T1000 (cell line): ENCODE measurements around the gene VAMP7.
"Not testable (repeated sequence)": the region's sequence is repeated elsewhere in the genome, so short reads cannot be mapped to it uniquely, and the experiment has no call there.

Experiments
- DNase-seq: peaks from one replicate; lab custom pipeline; 2025; ENCODE audit warnings: mixed read lengths; lab: John Stamatoyannopoulos, UW

Gene VAMP7

GRCh38 chrX:155907661-155908060 is 26.5 kb downstream of the VAMP7 start:
- not testable (repeated sequence) for DNase-seq

- no peak for DNase-seq
Measured at GRCh38 chrX:155923200-155923599, 42.1 kb downstream of the VAMP7 start.

GRCh38 chrX:155930852-155931618 is 49.9 kb downstream of the VAMP7 start:
- not testable (repeated sequence) for DNase-seq

- DNase-seq = no peak
Measured at GRCh38 chrX:155938132-155938531, 57.0 kb downstream of the VAMP7 start.

- no peak for DNase-seq
Measured at GRCh38 chrX:155949098-155949497, 68.0 kb downstream of the VAMP7 start.

GRCh38 chrX:155951237-155951789 is 70.2 kb downstream of the VAMP7 start:
- DNase-seq = no peak

- no peak for DNase-seq
Measured at GRCh38 chrX:155953055-155953454, 71.9 kb downstream of the VAMP7 start.

GRCh38 chrX:155954793-155955192 is 73.6 kb downstream of the VAMP7 start:
- no peak for DNase-seq

- DNase-seq = no peak
Measured at GRCh38 chrX:155956099-155956498, 75.0 kb downstream of the VAMP7 start.

GRCh38 chrX:155956649-155957048 is 75.5 kb downstream of the VAMP7 start:
- no peak for DNase-seq

- no peak for DNase-seq
Measured at GRCh38 chrX:155957843-155958242, 76.7 kb downstream of the VAMP7 start.

GRCh38 chrX:155959018-155959587 is 78.0 kb downstream of the VAMP7 start:
- DNase-seq = no peak

GRCh38 chrX:155962906-155963305 is 81.8 kb downstream of the VAMP7 start:
- no peak for DNase-seq

GRCh38 chrX:155966876-155967275 is 85.7 kb downstream of the VAMP7 start:
- no peak for DNase-seq

- DNase-seq = no peak
Measured at GRCh38 chrX:155967653-155968325, 86.6 kb downstream of the VAMP7 start.

GRCh38 chrX:155968326-155968661 is 87.1 kb downstream of the VAMP7 start:
- no peak for DNase-seq

GRCh38 chrX:155968791-155969190 is 87.6 kb downstream of the VAMP7 start:
- DNase-seq = no peak

GRCh38 chrX:155971658-155972057 is 90.5 kb downstream of the VAMP7 start:
- not testable (repeated sequence) for DNase-seq

GRCh38 chrX:155972241-155972640 is 91.1 kb downstream of the VAMP7 start:
- DNase-seq = not testable (repeated sequence)

GRCh38 chrX:155983326-155983725 is 102.2 kb downstream of the VAMP7 start:
- DNase-seq = no peak

GRCh38 chrX:155985208-155985607 is 104.1 kb downstream of the VAMP7 start:
- DNase-seq = no peak

GRCh38 chrX:155986995-155987394 is 105.8 kb downstream of the VAMP7 start:
- DNase-seq = not testable (repeated sequence)

- no peak for DNase-seq
Measured at GRCh38 chrX:155988859-155989258, 107.7 kb downstream of the VAMP7 start.
